SK-MEL-5 (cell line): Measurements from ENCODE around the gene THTPA. TPM values are rescaled to one million over a fixed set of nuclear protein-coding genes. Genes with fewer than 3 reads are reported as not detected.
"Not testable (repeated sequence)": the region's sequence is repeated elsewhere in the genome, so short reads cannot be mapped to it uniquely, and the experiment has no call there.

Experiments used
- DNase-seq: peaks from one replicate; pipeline ENCODE4 v3.0.0-alpha.2; 2016; ENCODE audit warnings: low read depth, low spot score
- in situ Hi-C: cut with HindIII; loops from 2 replicates; pipeline ENCODE4 v1.10.0; 2016; ENCODE audit warnings: low sequenced_read_pairs, high pct_unique_total_duplicates, low pct_unique_long_range_greater_than_20kb
- total RNA-seq: library from RNA; depleted of rRNA; stranded (reverse); fragments of >200 nt; shearing (Covaris generic); gene quantifications from 2 replicates; pipeline ENCODE4 v1.2.3, GENCODE V29; 2014

The THTPA gene
- total RNA-seq, 1 experiment from 2014 or later: 9.5 TPM

DNA sequence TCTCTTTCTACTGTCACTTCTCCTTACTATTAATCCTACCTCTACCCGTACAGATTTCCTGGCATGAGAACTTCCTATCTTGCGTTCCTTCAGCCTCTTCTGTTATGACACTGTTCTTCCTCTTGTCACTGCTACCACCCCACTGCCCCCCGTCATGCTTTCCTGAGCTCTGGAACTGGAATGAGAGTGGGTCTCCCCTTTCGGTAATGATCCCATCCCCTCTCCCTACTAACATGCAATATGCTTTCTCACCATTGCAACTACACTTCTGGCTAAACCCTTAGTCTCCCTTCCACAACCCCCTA, 16.4 kb downstream of the THTPA start:
- no peak for DNase-seq
- in situ Hi-C loops: no loop called here

DNA sequence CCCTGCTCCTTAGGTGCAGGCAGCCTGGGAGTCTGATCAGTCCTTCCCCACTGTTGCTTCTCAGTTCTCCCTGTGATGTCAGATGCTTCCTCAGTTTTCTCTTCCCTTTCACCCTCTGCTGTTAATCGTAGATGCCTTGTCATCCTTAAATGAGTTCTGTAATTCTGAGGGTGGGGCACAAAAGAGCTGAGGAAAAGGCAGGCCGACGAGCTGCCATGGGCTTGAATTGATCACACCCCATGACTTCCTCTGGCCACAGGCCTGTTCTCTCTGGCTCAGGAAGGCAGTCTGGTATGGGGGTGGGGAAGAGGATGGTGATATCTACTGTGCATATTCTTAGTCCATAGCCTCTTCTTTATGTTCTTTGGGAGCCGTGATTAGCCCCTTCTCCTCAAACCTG, 16.8 kb downstream of the THTPA start:
- in situ Hi-C loops: no loop called here
- DNase-seq: no peak

DNA sequence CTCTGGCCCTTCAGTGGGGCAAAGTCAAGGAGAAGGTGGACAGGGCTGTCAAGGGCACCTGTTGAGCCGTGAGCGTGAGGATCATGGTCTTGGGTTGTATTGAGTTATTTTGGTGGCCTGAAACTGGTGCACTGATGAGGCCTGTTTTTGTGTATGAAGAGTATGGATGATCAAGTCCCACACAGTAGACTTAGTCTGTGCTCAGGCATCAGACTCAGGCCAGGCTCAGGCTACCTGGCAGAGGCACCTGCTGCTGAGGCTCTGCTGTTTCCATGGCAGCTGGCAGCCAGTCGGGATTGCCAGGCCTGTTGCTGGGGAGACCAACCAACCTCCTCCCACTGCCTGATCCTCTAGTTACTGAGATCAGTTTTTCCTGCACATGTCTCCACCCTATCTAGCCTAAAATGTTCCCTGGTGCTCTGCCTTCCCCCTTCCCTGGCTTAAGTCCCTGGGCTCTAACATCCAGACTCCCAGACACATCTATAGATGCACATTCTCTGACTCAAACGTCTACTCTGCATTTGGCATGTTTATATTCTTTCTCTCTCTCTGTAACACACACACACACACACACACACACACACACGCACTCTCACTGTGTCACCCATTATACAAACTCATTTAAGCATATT, 17.4 kb downstream of the THTPA start:
- no peak for DNase-seq
- in situ Hi-C loops: no loop called here

DNA sequence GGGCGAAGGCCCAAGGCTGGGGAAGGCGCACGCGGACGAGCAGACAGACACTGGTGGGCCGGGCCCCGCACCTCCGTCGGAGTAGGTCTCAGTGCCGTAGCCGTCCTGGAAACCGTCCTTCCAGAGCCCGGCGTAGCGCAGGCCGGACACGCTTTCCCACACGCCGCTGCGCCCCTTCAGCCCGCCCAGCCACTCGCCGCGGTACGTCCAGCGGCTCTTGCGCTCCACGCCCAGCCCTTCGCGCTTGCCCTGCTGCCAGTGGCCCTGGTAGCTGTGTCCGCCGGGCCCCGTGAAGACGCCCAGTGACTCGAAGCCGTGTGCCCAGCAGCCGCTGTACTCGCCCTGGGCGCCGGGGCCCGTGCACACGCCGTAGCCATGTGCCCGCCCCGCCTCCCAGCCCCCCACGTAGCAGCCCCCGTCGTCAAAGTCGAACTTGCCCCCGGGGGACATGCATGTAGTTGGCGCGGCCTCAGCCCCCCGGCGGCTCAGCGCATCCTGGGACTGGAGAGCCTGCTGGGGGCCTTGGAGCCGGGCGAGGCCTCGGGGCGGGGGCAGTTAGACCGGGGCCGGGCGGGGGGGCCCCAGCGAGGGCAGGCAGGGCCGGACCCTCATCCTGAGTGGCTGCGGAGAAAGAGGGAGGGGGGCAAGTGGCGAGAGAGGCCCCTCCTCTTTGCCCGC, 21.1 kb downstream of the THTPA start:
- in situ Hi-C loops: no loop called here
- DNase-seq: no peak

DNA sequence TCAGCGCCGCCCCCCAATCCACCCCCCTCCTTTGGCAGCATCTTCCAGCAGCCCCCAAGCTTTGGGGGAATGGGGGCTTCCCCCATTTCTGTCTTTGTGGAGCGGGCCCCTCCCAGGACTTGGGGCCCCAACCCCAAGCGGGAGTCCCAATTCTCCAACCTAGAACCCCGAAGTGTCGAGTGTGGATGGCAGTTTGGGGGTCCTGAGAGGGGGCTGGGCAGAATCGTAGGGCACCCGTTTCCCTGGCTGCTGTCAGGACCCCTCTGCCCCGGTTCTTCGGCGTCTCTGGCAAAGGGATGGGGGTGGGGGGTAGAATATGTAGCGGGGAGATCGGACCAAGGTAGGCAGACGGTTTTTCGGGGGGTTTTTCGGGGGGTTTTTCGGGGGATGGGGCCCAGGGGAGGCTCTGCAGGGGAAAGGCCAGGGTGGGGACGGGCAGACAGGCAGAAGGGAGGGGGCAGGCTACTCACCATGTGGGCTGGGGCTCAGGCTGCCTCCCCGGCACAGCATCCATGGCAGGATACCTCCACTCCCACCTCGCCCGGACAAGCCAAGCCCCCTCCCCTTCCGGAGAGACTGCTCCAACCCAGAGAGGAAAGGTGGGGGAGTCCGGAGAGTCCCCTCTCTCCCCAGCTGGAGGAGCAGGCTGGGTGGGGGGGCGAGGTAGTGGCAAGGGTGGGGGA, 21.8 kb downstream of the THTPA start:
- DNase-seq: no peak
- in situ Hi-C loops: no loop called here

DNA sequence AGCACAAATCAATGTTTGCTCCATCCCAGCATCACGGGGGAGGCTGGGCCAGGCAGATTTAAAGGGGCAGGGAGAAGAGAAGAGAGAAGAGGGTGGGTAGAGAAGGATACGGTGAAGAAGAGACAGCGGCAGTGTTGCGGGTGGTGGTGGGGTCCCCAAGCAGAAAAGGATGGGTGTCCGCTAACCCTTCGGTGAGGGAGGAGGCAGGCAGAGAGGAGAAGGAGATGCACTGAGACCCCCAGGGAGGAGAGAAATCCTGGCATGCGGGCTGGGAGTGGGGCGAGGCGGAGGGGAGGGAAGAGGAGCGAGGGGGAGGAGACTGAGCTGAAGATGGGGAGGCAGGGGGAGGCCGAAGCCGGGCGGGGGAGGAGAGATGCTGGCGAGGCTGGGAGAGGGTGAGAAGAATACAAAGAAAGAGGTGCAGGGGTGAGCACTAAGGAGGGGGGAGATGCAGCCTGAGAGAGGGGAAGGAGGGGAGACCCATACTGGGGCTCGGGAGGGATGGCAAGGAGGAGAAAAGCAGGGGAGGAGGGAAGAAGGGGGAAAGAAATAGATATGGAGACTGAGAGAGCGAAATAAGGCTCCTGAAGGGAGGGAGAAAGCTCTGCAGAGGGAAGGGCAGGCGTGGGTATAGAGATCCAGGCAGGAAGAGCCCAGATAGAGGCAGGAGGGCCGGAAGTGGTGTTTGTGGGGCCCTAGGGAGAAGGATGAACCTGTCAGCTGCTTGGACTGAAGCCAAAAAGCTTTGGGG, 22.7 kb downstream of the THTPA start, which contains the start of gene JPH4:
JPH4 (minus strand) TSS at position 231 of the 751 bp plus-strand sequence. CDS start 1,337 bp downstream, outside the sequence.
- in situ Hi-C loops: no loop called here
- peak; percentile 33 for DNase-seq

DNA sequence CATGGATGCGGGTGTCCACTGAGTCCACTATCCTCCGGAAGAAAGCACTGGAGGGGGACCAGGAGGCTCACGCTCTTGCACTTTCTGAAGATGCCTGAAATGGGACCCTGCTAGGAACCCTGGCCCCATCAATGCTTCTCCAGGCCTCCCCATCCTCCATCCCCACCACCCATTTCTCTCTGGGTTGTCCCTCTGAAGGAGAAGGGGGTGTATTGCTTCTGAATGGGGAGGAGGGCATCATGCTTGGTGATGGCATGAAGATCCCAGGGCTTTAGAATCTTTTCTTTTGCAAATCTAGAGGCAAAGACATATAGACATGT, 23.2 kb downstream of the THTPA start:
- in situ Hi-C loops: no loop called here

DNA sequence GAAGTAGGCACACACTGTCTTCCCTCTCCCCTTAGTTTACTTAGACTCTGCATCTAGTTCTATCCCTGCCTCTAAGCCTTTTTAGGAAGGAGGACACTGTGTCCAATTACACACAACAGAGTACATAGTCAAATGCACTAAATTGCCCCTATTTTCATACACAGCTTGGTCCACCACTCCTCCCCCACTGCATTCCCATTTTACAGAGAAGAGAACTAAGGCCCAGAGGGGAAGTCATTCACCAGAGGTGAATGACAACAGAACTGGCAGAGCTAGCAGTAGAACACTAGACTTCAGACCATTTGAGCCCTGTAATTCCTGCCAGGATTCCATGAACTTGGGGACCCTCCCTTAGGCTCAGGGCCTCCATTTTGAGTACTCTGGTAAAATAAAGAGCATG, 23.7 kb downstream of the THTPA start:
- in situ Hi-C loops: no loop called here
- DNase-seq: no peak

More for the DNA sequence above, 23.2 kb downstream of the THTPA start:
- DNase-seq: no peak

DNA sequence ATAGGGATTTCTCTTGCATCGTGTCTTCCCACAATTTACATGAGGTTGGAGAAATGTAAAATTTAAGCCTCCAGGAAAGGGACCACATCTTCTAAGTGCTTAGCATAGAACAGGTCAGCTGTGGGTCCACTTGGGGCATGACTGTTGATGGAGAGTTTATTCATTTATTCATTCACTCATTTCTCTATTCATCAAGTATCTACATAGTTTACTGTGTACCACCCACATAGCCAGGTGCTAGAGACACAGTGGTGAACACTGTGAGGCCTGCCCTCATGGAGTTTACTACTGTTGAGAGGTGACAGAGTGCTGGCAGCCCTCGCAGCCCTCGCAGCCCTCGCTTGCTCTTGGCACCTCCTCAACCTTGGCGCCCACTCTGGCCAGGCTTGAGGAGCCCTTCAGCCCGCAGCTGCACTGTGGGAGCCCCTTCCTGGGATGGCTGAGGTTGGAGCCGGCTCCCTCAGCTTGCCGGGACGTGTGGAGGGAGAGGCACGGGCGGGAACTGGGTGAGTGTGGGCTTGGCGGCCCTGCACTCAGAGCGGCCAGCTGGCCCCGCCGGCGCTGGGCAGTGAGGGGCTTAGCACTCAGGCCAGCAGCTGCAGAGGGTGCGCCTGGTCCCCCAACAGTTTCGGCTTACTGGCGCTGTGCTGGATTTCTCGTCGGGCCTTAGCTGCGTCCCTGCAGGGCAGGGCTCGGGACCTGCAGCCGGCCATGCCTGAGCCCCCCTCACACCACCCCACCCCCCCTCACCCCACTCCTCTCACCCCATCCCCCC, 24.3 kb downstream of the THTPA start:
- DNase-seq: no peak
- in situ Hi-C loops: no loop called here

DNA sequence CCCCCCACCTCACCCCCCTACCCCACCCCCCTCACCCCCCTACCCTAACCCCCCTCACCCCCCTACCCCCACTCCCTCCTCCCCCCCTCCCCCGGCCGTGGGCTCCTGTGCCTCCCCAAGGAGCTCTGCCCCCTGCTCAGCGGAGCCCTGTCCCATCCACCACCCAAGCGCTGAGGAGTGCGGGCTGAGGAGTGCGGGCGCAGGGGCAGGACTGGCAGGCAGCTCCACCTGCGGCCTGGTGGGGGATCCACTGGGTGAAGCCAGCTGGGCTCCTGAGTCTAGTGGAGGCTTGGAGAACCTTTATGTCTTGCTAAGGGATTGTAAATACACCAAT, 24.8 kb downstream of the THTPA start:
- in situ Hi-C loops: no loop called here
- DNase-seq: no peak

DNA sequence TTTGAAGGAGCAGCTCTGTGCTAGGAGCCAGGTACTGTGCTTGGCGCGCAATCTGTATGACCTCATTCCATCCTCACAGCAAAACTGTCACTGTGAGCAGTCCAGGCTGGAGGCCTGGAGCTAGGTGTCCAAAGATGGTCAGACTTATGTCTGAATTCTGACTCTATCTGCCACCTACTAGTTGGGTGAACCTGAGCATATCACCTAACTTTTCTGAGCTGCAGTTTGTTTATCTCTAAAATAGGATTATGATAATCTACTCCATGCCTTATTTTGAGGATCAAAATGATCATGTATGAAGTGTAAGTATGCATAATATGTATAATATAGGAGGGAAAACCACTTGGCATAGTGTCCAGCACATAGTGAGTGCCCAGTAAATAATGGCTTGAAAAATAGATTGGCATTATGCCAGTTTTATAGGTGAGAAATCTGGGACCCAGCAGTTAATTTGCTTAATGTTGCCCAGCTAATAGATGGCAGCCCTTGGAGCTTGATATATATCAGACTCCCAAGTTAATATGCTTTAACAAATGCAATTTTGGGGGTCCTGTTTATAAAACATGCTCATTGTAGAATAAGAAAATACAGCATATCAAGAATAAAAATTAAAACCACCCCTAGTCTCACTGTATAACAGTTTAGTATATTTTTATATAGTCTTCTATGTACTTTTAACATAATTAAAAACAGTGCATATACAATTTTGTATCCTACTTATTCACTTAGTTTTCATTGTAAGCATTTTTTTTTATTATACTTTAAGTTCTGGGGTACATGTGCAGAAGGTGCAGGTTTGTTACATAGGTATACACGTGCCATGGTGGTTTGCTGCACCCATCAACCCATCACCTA, 27.1 kb downstream of the THTPA start:
- in situ Hi-C loops: no loop called here

DNA sequence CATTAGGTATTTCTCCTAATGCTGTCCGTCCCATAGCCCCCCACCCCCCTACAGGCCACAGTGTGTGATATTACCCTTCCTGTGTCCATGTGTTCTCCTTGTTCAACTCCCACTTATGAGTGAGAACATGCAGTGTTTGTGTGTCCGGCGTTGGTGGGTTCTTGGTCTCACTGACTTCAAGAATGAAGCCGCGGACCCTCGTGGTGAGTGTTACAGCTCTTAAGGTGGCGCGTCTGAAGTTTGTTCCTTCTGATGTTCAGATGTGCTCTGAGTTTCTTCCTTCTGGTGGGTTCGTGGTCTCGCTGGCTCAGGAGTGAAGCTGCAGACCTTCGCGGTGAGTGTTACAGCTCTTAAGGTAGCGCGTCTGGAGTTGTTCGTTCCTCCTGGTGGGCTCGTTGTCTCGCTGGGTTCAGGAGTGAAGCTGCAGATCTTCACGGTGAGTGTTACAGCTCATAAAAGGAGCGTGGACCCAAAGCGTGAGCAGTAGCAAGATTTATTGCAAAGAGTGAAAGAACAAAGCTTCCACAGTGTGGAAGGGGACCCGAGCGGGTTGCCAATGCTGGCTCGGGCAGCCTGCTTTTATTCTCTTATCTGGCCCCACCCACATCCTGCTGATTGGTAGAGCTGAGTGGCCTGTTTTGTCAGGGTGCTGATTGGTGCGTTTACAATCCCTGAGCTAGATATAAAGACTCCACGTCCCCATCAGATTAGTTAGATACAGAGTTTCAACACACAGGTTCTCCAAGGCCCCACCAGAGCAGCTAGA, 27.9 kb downstream of the THTPA start:
- DNase-seq: not testable (repeated sequence)

More for the DNA sequence above, 27.1 kb downstream of the THTPA start:
- no peak for DNase-seq

DNA sequence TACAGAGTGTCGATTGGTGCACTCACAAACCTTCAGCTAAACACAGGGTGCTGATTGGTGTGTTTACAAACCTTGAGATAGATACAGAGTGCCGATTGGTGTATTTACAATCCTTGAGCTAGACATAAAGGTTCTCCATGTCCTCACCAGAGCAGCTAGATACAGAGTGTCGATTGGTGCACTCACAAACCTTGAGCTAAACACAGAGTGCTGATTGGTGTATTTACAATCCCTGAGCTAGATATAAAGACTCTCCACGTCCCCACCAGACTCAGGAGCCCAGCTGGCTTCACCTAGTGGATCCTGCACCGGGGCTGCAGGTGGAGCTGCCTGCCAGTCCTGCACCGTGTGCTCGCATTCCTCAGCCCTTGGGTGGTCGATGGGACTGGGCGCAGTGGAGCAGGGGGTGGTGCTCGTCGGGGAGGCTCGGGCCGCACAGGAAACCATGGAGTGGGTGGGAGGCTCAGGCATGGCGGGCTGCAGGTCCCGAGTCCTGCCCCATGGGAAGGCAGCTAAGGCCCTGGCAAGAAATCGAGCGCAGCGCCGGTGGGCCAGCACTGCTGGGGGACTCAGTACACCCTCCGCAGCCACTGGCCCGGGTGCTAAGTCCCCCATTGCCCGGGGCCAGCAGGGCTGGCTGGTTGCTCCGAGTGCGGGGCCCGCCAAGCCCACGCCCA, 28.6 kb downstream of the THTPA start:
- DNase-seq, in situ Hi-C loops: not testable (repeated sequence)

More for the DNA sequence above, 27.9 kb downstream of the THTPA start:
- in situ Hi-C loops: not testable (repeated sequence)

DNA sequence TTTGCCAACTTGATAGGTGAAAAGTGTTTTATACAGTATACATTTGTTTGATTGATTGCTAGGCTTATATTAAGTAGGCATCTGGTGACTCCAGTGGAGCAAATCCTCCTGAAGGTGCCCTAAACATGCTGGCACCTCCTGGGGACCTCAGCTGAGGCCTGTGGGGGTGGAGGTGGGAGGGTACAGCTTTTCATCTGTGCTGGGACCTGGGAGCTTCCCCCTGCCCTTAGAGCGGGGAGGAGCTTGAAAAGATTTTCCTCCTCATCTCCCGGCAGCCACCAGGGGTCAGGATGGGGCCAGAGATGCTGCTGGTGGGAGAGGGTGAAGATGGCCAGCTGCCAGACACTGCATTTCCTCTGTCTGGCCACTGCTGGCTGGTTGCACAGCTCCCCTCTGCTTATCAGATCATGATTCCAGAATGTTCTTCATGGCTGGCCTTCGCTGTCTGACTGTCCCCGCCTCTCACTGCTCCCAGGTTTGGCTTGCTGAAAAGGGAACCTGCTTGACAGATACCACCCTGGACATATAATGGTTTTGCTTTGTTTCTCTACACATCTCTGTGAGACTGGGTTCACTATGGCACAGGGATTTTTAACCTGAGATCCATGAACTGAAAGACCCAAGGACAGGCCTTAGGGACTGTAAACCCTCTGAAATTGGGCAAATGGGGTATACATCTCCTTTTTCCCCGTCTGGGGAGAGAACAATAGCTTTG, 33.0 kb downstream of the THTPA start:
- in situ Hi-C loops: no loop called here
- DNase-seq: peak; percentile 91

DNA sequence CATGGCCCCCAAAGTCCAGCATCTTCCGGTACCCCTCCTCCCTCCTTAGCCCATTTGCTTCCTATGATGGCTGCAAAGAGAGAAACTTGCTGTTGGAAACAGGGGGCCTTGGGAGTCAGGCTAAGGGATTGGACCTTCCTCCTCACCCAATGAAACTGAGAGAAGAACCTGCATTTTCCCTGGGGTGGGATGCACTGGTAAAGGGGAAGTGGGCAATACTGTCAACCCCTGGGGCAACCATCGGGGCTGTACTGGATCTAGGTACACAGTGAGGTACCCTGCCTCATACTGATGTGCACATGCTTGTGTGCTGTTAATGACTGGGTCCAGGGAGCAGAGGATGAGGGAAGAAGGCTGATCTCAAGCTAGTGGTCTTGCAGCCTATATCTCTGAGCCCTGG, 33.5 kb downstream of the THTPA start:
- in situ Hi-C loops: no loop called here
- no peak for DNase-seq
